IMR-90 (cell line): ENCODE measurements around the gene MYO1D. TPM values are rescaled to one million over a fixed set of nuclear protein-coding genes. Genes with fewer than 3 reads are reported as not detected.

Experiments used
- ATAC-seq: fragments of 200-7000 bp; cut with Tn5 transposase; 2 replicates; pipeline ENCODE4 v1.9.1; 2020; ENCODE audit warnings: low read depth, mild to moderate bottlenecking, moderate library complexity
- BruUV-seq: library from RNA; stranded (reverse); fragments of 400-500 nt; replicated peaks from 2 replicates; lab custom pipeline; 2021; lab: Mats Ljungman, UMichigan
- CTCF ChIA-PET: fragments of 300-600 bp; formaldehyde crosslinking; extraction: SDS; loops from one replicate; lab custom pipeline; 2021; ENCODE audit warnings: antibody characterized with exemption; lab: Yijun Ruan, JAX
- POLR2A ChIA-PET: fragments of 300-600 bp; sonication (Branson Sonifier 250); formaldehyde crosslinking; loops from one replicate; lab custom pipeline; 2022; ENCODE audit warnings: antibody characterized with exemption; ENCODE audit not compliant: unreplicated experiment; lab: Charles Lee
- DNase-seq: peaks from one replicate; pipeline ENCODE4 v3.0.0; 2013
- H2AFZ ChIP-seq: replicated peaks from 2 replicates; pipeline ENCODE3; 2013; ENCODE audit warnings: low read length, mild to moderate bottlenecking; ENCODE audit not compliant: poor library complexity
- H2AK5ac ChIP-seq: 2 replicates; pipeline ENCODE4 v1.6.1; 2013; ENCODE audit warnings: low read depth, low read length, inconsistent platforms
- H2AK9ac ChIP-seq: replicated peaks from 2 replicates; pipeline ENCODE3; 2013; ENCODE audit warnings: mild to moderate bottlenecking, low read depth, low read length, moderate library complexity; ENCODE audit not compliant: poor library complexity
- H2BK120ac ChIP-seq: 2 replicates; pipeline ENCODE4 v1.6.1; 2013; ENCODE audit warnings: low read depth, low read length, inconsistent platforms
- H2BK15ac ChIP-seq: 3 replicates; pipeline ENCODE4 v1.6.1; 2013; ENCODE audit warnings: low read depth, low read length, inconsistent platforms
- H2BK20ac ChIP-seq: 2 replicates; pipeline ENCODE4 v1.6.1; 2013; ENCODE audit warnings: low read depth, mild to moderate bottlenecking, inconsistent platforms, low read length, moderate library complexity
- H2BK5ac ChIP-seq: 2 replicates; pipeline ENCODE4 v1.6.1; 2013; ENCODE audit warnings: mild to moderate bottlenecking, low read depth, low read length, inconsistent platforms; ENCODE audit not compliant: poor library complexity, severe bottlenecking
- H3K14ac ChIP-seq: replicated peaks from 2 replicates; pipeline ENCODE4 v1.6.1; 2013; ENCODE audit warnings: low read depth, low read length, inconsistent platforms
- H3K18ac ChIP-seq: 2 replicates; pipeline ENCODE4 v1.6.1; 2013; ENCODE audit warnings: low read depth, low read length, control low read depth
- H3K23ac ChIP-seq: 2 replicates; pipeline ENCODE4 v1.6.1; 2013; ENCODE audit warnings: low read depth, low read length, inconsistent platforms
- H3K27ac ChIP-seq: 2 replicates; pipeline ENCODE4 v1.5.1; 2013; ENCODE audit warnings: mild to moderate bottlenecking, control low read depth, low read length; ENCODE audit not compliant: insufficient read depth
- H3K27me3 ChIP-seq: 2 replicates; pipeline ENCODE4 v1.6.1; 2013; ENCODE audit warnings: low read length; ENCODE audit not compliant: control insufficient read depth, insufficient read depth
- H3K36me3 ChIP-seq: 2 replicates; pipeline ENCODE4 v1.6.1; 2013; ENCODE audit warnings: low read length, mixed read lengths; ENCODE audit not compliant: control insufficient read depth, insufficient read depth
- H3K4ac ChIP-seq: 2 replicates; pipeline ENCODE4 v1.6.1; 2013; ENCODE audit warnings: low read depth, low read length, inconsistent platforms
- H3K4me1 ChIP-seq: 2 replicates; pipeline ENCODE4 v1.6.1; 2013; ENCODE audit warnings: low read length, mixed read lengths; ENCODE audit not compliant: control insufficient read depth, insufficient read depth
- H3K4me2 ChIP-seq: 2 replicates; pipeline ENCODE4 v1.6.1; 2013; ENCODE audit warnings: low read depth, mild to moderate bottlenecking, control low read depth, low read length, moderate library complexity
- H3K4me3 ChIP-seq: 2 replicates; pipeline ENCODE4 v1.5.1; 2013; ENCODE audit warnings: low read depth, mild to moderate bottlenecking, control low read depth, low read length, moderate library complexity; ENCODE audit not compliant: insufficient read depth
- H3K56ac ChIP-seq: 2 replicates; pipeline ENCODE4 v1.6.1; 2013; ENCODE audit warnings: low read length, inconsistent platforms; ENCODE audit not compliant: insufficient read depth; ENCODE audit errors: extremely low read depth
- H3K79me1 ChIP-seq, 2 experiments: 2 replicates each; pipeline ENCODE4 v1.6.1; 2013; ENCODE audit warnings: low read length in 2 of 2, inconsistent platforms in 1 of 2, low read depth in 1 of 2
- H3K9ac ChIP-seq: 2 replicates; pipeline ENCODE4 v1.6.1; 2013; ENCODE audit warnings: low read depth, low read length, control low read depth
- H3K9me1 ChIP-seq: 2 replicates; pipeline ENCODE4 v1.6.1; 2013; ENCODE audit warnings: low read length, inconsistent platforms; ENCODE audit not compliant: insufficient read depth
- H3K9me3 ChIP-seq: 2 replicates; pipeline ENCODE4 v1.6.1; 2013; ENCODE audit warnings: low read length; ENCODE audit not compliant: control insufficient read depth, insufficient read depth
- H4K20me1 ChIP-seq: 2 replicates; pipeline ENCODE4 v1.6.1; 2013; ENCODE audit warnings: low read length, inconsistent platforms; ENCODE audit not compliant: insufficient read depth
- H4K5ac ChIP-seq: 2 replicates; pipeline ENCODE4 v1.6.1; 2013; ENCODE audit warnings: mild to moderate bottlenecking, low read depth, low read length, control low read depth
- H4K8ac ChIP-seq, 2 experiments: 2 replicates each; pipeline ENCODE4 v1.6.1; 2013; ENCODE audit warnings: low read depth in 2 of 2, low read length in 2 of 2, control low read depth in 1 of 2, inconsistent platforms in 1 of 2
- H4K91ac ChIP-seq: 2 replicates; pipeline ENCODE4 v1.6.1; 2013; ENCODE audit warnings: low read depth, low read length, inconsistent platforms; ENCODE audit not compliant: insufficient read depth
- BHLHE40 ChIP-seq: fragments of 150-350 bp; IDR thresholded peaks from 2 replicates; pipeline ENCODE4 v1.6.1; 2016; ENCODE audit warnings: mild to moderate bottlenecking, low read depth, low read length
- CEBPB ChIP-seq: IDR thresholded peaks from 2 replicates; pipeline ENCODE4 v1.6.1; 2012; ENCODE audit warnings: low read depth, low read length, improper control_type of control experiment
- CHD1 ChIP-seq: IDR thresholded peaks from 2 replicates; pipeline ENCODE4 v1.6.1; 2012; ENCODE audit warnings: low read depth, low read length, improper control_type of control experiment
- CTCF ChIP-seq: conservative IDR thresholded peaks from 2 replicates; pipeline ENCODE4 v1.5.1; 2012; ENCODE audit warnings: mild to moderate bottlenecking, low read depth, low read length, improper control_type of control experiment
- ELK1 ChIP-seq: fragments of 150-350 bp; IDR thresholded peaks from 2 replicates; pipeline ENCODE4 v1.6.1; 2016; ENCODE audit warnings: low read depth, mild to moderate bottlenecking, low read length, moderate library complexity, borderline replicate concordance
- FOS ChIP-seq: fragments of 150-350 bp; IDR thresholded peaks from 2 replicates; pipeline ENCODE4 v1.6.1; 2016; ENCODE audit warnings: low read depth, low read length
- MAFK ChIP-seq: IDR thresholded peaks from 2 replicates; pipeline ENCODE4 v1.6.1; 2012; ENCODE audit warnings: low read depth, low read length, improper control_type of control experiment
- MAZ ChIP-seq: IDR thresholded peaks from 2 replicates; pipeline ENCODE4 v1.6.1; 2012; ENCODE audit warnings: low read depth, mild to moderate bottlenecking, low read length, improper control_type of control experiment, moderate library complexity, borderline replicate concordance
- MXI1 ChIP-seq: IDR thresholded peaks from 2 replicates; pipeline ENCODE4 v1.6.1; 2012; ENCODE audit warnings: low read depth, mild to moderate bottlenecking, low read length, moderate library complexity, borderline replicate concordance
- NFE2L2 ChIP-seq: fragments of 150-350 bp; IDR thresholded peaks from 2 replicates; pipeline ENCODE4 v1.6.1; 2016; ENCODE audit warnings: low read depth, mild to moderate bottlenecking, low read length
- POLR2A ChIP-seq: IDR thresholded peaks from 2 replicates; pipeline ENCODE4 v1.6.1; 2012; ENCODE audit warnings: mild to moderate bottlenecking, low read depth, low read length
- RAD21 ChIP-seq: IDR thresholded peaks from 2 replicates; pipeline ENCODE4 v1.6.1; 2012; ENCODE audit warnings: low read length, improper control_type of control experiment
- RCOR1 ChIP-seq: IDR thresholded peaks from 2 replicates; pipeline ENCODE4 v1.6.1; 2012; ENCODE audit warnings: mild to moderate bottlenecking, low read length, improper control_type of control experiment; ENCODE audit not compliant: insufficient replicate concordance
- RFX5 ChIP-seq: IDR thresholded peaks from 2 replicates; pipeline ENCODE4 v1.8.0; 2012; ENCODE audit warnings: low read depth, mild to moderate bottlenecking, low read length, moderate library complexity
- SMC3 ChIP-seq: fragments of 150-350 bp; IDR thresholded peaks from 2 replicates; pipeline ENCODE4 v1.6.1; 2016; ENCODE audit warnings: low read depth, mild to moderate bottlenecking, antibody characterized with exemption, low read length, moderate library complexity
- USF2 ChIP-seq: fragments of 150-350 bp; IDR thresholded peaks from 2 replicates; pipeline ENCODE4 v1.6.1; 2017; ENCODE audit warnings: mild to moderate bottlenecking, antibody characterized with exemption, low read length, low read depth
- WGBS, 2 experiments: methylation state at CpG; one replicate each; pipeline versions ENCODE4 v1.1.5 to v1.1.7; 2013; ENCODE audit warnings: missing lambda C conversion rate in 2 of 2; ENCODE audit not compliant: insufficient read length in 1 of 2; ENCODE audit errors: extremely low coverage in 2 of 2; 5-methylcytosine and 5-hydroxymethylcytosine counted together
- dilution Hi-C: fragments of 300-500 bp; cut with HindIII; formaldehyde crosslinking; loops from one replicate; pipeline ENCODE4 v1.14.3; 2018; ENCODE audit warnings: low sequenced_read_pairs; ENCODE audit not compliant: unreplicated experiment
- in situ Hi-C: fragments of 300-500 bp; cut with MboI; formaldehyde crosslinking; loops from 3 replicates; pipeline ENCODE4 v1.14.3; 2019; ENCODE audit warnings: low sequenced_read_pairs, inconsistent platforms, mixed read lengths
- intact Hi-C: fragments of 100-400 bp; cut with micrococcal nuclease; formaldehyde crosslinking; loops from 2 replicates; pipeline ENCODE4 v1.10.0; 2022
- polyA plus RNA-seq, 3 experiments: library from polyadenylated mRNA; depleted of rRNA; stranded (reverse); fragments of >200 nt; gene quantifications; 2 replicates each; pipeline ENCODE4 v1.2.3, GENCODE V29; 2012; ENCODE audit warnings: low replicate concordance in 1 of 3
- total RNA-seq: library from RNA; depleted of rRNA; stranded (reverse); fragments of >200 nt; gene quantifications from 2 replicates; pipeline ENCODE4 v1.2.3, GENCODE V29; 2012

Gene MYO1D
- total and polyA plus RNA-seq, 2 of the 4 experiments (the other 2 are of a cell fraction) = 0.63 to 0.90 TPM

- Histone ChIP-seq H3K4ac (no peak overlapping the region), H2BK15ac (no peak overlapping the region), H4K20me1 (no peaks in the 10 kb centered on the region), H3K9ac (no peak overlapping the region), H3K79me1 (no peaks in the 10 kb centered on the region), H3K27ac (no peak overlapping the region), H3K14ac (no peak overlapping the region), H3K18ac (no peak overlapping the region), H2AFZ (no peak overlapping the region), H2BK5ac (no peak overlapping the region), H2AK9ac (no peak overlapping the region), H3K4me3 (no peak overlapping the region), H2BK20ac (no peak overlapping the region), H4K8ac (no peak overlapping the region), H3K9me1 (no peaks in the 10 kb centered on the region), H3K9me3 (no peaks in the 10 kb centered on the region), H2BK120ac (no peak overlapping the region), H4K91ac (no peak overlapping the region), H3K27me3 (no peaks in the 10 kb centered on the region; the same call in 1 of the 2 replicates), H3K23ac (no peak overlapping the region), H3K4me1 (no peaks in the 10 kb centered on the region), H3K4me2 (no peak overlapping the region), H3K36me3 (no peaks in the 10 kb centered on the region), H4K5ac (no peak overlapping the region), H2AK5ac (no peak overlapping the region), H3K56ac (no peak overlapping the region)
- no peak for ATAC-seq
- no peak for DNase-seq
- in situ Hi-C loops (loop anchor here (25.0 kb wide), 1 partner anchor 90 kb away; no protein-coding TSS in a partner anchor), dilution Hi-C loops (no loop called here), intact Hi-C loops (no loop called here)
- no TSS peak for BruUV-seq
- WGBS, 2 experiments = no CpG with 5 or more reads among the region's 1 CpG
- POLR2A ChIA-PET = no interaction called here
- no peak for TF ChIP-seq MAFK
- TF ChIP-seq RFX5 = no peak
- TF ChIP-seq NFE2L2 = no peak
- no peak for TF ChIP-seq ELK1
- TF ChIP-seq FOS = no peak
- no peak for TF ChIP-seq CHD1
- TF ChIP-seq CTCF = no peak
- TF ChIP-seq RAD21 = no peak
- no peak for TF ChIP-seq MAZ
- no peak for TF ChIP-seq BHLHE40
- TF ChIP-seq USF2 = no peak
- no peak for TF ChIP-seq CEBPB
- TF ChIP-seq MXI1 = no peak
- TF ChIP-seq SMC3 = no peak
- TF ChIP-seq RCOR1 = no peak
- TF ChIP-seq POLR2A = no peak
- CTCF ChIA-PET = no interaction called here
Observed at GRCh38 chr17:32671896-32672295, 205.0 kb downstream of the MYO1D start.
